AG08396 (cell line): ENCODE results near the gene RPS2.
A peak's percentile ranks its signal among the peaks of the same experiment; 100 is the strongest.
"Not testable (repeated sequence)": the region's sequence is repeated elsewhere in the genome, so short reads cannot be mapped to it uniquely, and the experiment has no call there.

Source experiments
- DNase-seq: peaks from one replicate; pipeline ENCODE4 v3.0.0; 2012; ENCODE audit warnings: low spot score, mixed read lengths

The RPS2 gene

DNA sequence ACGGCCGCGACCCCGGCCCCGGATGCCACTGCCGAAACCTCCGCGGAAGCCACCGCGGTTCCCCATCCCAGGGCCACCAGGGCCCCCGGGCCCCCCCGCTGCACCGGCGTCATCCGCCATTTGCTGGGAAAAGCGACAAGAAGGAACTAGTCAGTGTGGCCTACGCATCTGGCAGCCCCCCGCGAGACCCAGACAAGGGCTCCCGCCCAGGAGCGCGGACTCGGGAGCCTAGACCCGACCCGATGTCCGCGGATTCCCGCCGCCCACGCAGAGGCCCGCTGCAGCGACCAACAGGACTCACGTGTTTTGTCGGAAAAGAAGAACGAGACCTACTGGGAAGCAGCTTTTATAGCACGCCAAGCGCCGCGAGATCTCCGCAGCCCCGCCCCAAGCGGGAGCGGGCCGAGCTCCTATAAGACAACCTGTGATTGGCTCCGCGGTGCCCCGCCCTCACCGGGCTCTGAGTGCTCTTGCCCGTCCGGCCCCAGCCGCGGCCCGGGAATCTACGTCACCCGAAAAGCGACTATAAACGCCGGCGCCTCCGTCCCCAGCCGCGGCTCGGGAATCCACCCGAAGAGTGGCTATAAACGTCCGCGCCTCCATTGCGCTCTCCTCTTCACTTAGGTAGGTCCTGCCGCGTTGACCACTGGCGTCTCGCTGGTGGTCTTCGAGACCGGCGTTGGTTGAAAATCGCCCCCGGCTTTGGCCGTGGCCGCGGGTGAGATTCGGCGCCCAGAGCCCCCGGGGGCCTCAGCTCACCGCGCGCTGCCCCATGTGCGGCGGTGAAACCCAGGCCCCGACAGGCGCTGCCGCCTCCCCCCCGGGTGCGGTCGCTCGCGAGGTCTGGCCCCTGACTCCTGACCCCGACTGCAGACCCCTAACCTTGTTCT lies at the start of gene RPS2:
TSS of gene RPS2 (minus strand) at position 321 of the 890 bp plus-strand sequence. CDS start at position 120, 201 bp downstream.
- DNase-seq: peak; percentile 100

GRCh38 chr16:2013527-2013926 lies 48.9 kb upstream of the RPS2 start:
- DNase-seq: no peak

- DNase-seq: not testable (repeated sequence)
Measured at GRCh38 chr16:2011726-2012125, 47.1 kb upstream of the RPS2 start.

GRCh38 chr16:2009791-2010510 lies 45.3 kb upstream of the RPS2 start, which contains the start of gene ZNF598:
ZNF598 (minus strand) TSS chr16:2009821.
- peak; percentile 96 for DNase-seq

- no peak for DNase-seq
Measured at GRCh38 chr16:2009164-2009711, 44.6 kb upstream of the RPS2 start.

GRCh38 chr16:2008631-2009163 lies 44.1 kb upstream of the RPS2 start:
- DNase-seq: peak; percentile 77

- DNase-seq: no peak
Measured at GRCh38 chr16:2008009-2008526, 43.4 kb upstream of the RPS2 start.

DNA sequence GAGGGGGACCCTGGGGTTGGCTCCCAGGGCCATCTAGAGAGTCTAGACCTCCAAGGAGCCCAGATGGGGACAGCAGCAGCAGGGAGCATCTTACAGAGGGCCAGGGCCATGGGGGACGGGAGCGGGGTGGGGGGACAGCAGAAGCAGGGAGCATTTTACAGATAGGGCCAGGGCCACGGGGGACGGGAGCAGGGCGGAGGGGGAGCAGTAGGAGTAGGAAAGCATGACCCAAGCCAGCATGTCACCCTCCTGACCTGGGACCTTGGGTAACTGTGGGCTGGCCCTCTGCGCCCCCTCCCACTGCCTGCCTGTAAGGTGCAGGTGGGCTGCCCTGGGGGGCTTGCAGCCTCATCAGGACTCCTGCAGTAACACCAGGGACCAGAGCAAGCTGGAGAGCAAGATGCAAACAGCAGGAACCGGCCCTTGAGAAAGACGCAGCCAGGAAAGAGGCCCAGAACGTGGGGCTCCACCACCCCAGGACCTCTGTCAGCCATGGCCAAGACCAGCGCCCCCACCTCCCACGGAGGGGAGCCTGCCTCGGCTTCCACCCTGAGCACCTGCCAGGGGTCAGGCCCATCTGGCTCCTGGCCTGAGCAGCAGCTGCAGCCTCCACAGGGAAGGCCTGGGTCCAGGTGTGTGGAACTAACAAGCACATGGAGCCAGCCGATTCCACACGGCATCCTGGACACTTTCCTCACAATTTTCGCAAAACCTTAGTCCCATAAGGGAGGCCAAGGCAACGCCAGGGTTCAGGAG lies 42.6 kb upstream of the RPS2 start:
- DNase-seq: no peak

GRCh38 chr16:2006317-2006716 lies 41.7 kb upstream of the RPS2 start:
- no peak for DNase-seq

DNA sequence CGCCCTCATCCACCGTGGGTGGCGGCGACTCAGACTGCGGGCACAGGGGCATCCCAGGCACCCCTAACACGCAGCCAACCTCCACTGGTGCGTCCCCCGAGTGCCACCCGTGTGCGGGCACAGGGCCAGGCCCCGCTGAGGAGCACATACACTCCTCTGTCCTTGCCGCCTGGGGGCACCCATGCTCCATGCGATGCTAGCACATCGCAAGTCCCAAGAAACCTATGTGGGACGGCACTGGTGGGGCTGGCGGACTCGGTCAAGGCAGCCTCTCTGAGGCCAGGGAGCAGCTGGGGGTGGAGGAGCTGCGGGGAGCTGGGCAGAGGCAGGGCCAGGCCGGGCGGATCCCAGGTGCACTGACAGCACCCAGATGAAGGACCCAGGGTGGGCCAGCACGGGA lies 41.0 kb upstream of the RPS2 start:
- no peak for DNase-seq

DNA sequence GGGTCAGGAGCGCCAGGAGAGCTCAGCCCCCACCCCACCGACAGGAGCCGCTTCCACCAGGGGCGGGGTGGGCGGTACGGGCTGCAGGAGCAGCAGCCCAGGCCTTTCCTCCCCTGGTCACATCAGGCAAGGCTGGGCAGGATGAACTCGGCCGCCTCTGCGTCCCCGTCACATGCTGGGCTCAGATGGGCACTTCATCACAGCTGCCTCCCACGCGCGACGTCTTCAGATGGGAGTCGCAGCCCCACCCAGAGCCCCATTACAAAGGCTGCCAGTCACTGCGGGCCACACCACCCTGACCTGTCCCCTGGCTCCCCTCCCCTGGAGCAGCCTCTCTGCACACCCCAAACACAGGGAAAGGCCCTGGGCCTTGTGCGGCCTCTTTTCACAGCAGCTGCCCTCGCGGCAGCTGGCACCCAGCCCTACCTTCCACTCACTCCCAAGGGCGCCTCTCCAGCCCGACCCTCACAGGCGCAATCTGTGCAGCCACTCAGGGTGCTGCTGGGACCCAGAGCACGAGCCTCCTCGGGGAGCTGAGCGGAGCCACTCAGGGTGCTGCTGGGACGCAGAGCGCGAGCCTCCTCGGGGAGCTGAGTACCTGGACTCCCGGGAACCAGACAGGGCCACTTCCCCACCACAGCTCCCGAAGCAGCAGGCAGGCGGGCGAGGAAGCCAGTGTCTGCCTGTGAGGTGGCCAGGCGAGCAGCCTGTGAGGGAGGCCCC lies 40.3 kb upstream of the RPS2 start:
- DNase-seq: no peak

- peak; percentile 95 for DNase-seq
Measured at GRCh38 chr16:2003827-2004641, 39.4 kb upstream of the RPS2 start.

DNA sequence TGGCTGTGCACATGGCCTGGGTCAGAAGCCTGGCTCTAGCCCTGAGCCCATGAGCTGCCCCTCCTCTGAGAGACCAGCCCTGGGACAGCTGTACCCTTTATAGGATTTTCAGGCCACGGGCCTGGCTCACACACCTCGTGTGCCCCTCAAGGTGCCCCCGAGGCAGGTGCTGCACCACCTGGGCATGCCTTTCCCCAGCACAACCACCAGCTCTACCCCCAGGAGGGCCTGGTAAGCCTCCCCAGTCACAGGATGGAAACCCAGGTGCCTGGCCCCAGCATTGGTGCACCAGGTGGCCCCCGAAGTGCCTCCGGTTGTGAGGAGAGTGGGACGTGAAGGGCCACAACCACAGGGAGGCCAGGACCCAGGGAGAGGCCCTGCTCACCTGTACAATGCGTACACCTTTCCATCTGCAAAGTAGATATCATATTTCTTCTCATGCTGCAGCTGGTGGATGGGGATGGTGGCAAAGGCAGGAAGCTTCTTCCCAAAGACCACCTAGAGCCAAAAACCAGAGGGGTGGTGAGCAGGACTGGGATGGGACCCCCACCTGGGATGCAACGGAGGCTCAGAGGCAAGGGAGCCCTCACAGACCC lies 38.7 kb upstream of the RPS2 start:
- no peak for DNase-seq

DNA sequence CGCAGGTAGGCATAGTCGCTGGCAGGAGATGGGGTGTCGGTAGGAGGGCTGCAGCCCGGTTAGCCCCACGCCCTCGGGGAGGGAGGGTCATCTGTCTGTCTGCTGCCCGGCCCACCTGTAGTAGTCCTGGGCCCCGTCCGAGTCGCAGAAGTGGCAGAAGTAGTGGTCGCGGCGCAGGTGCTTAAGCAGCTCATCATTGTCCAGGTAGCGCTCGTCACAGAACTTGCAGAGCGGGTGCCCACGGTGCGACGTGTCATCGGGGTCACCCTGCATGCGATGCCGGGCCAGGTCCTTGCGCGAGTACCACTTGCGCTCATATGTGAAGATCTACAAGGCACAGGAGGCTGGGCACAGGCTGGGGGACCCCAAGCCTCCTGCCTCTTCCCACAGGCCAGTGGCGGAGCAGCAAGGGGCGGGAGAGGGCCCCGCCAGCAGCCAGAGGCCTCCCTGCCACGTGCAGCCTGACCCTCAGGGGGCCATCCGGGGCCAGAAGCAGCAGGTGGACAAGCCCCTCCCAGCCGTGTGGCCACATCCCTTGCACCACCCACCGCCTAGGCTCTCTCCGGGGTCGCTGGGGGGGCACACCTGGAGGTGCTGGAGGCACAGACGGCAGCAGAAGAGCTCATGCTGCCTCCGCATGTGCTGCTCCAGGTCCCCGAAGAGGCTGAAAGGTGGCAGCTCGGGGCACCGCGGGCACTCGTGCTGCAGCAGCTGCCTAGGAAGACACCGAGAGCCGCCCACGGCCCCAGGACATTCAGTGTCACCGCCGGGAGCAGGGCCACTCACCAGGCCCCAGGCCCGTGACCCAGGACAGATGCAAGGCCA lies 38.0 kb upstream of the RPS2 start:
- DNase-seq: no peak

- no peak for DNase-seq
Measured at GRCh38 chr16:2001456-2002355, 37.1 kb upstream of the RPS2 start.

DNA sequence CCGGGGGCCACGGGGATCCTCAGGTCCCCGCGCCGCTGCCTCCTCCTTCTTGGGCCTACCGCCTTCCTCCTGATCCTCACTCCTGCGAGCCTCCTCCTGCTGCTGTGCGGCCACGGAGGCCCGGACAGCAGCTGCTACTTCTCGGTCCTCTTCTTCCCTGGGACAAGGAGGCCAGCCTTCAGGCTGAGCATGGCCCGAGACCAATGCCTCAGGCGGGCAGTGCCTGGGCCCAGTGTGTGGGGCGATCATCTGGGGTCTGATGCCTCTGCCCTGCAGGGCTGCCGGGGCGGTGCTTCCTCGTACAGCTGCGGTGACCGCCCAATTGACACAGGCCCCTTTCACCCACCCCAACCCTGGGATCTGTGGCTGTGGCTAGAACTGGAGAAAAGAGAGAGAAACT lies 36.4 kb upstream of the RPS2 start:
- no peak for DNase-seq

- DNase-seq: no peak
Measured at GRCh38 chr16:1999866-2000514, 35.4 kb upstream of the RPS2 start.
